NOMO-1 treated with DMSO at 0.1 percent for 48 hours (cell line): ENCODE measurements around the gene PODXL2.
"Not testable (repeated sequence)": the region's sequence is repeated elsewhere in the genome, so short reads cannot be mapped to it uniquely, and the experiment has no call there.

Experiments used
- DNase-seq: peaks from one replicate; lab custom pipeline; 2025; ENCODE audit not compliant: unreplicated experiment; lab: John Stamatoyannopoulos, UW

Gene PODXL2

GRCh38 chr3:127673191-127674100 is 44.5 kb downstream of the PODXL2 start:
- DNase-seq: peak; percentile 46

GRCh38 chr3:127674101-127674721 is 45.2 kb downstream of the PODXL2 start:
- DNase-seq: no peak

GRCh38 chr3:127674790-127675189 is 45.8 kb downstream of the PODXL2 start:
- DNase-seq: no peak

GRCh38 chr3:127675651-127676391 is 46.8 kb downstream of the PODXL2 start:
- DNase-seq: no peak

- no peak for DNase-seq
Observed at GRCh38 chr3:127676456-127676855, 47.5 kb downstream of the PODXL2 start.

GRCh38 chr3:127676921-127677351 is 48.0 kb downstream of the PODXL2 start:
- no peak for DNase-seq

- no peak for DNase-seq
Observed at GRCh38 chr3:127677541-127678314, 48.7 kb downstream of the PODXL2 start.

- no peak for DNase-seq
Observed at GRCh38 chr3:127678315-127678599, 49.3 kb downstream of the PODXL2 start.

- DNase-seq: peak; percentile 85
Observed at GRCh38 chr3:127678611-127679533, 49.9 kb downstream of the PODXL2 start.

GRCh38 chr3:127679534-127680145 is 50.7 kb downstream of the PODXL2 start:
- DNase-seq: no peak

- DNase-seq: no peak
Observed at GRCh38 chr3:127680146-127680661, 51.2 kb downstream of the PODXL2 start.

GRCh38 chr3:127680798-127681221 is 51.8 kb downstream of the PODXL2 start:
- no peak for DNase-seq

- not testable (repeated sequence) for DNase-seq
Observed at GRCh38 chr3:127682175-127682554, 53.2 kb downstream of the PODXL2 start.

- DNase-seq: no peak
Observed at GRCh38 chr3:127682561-127682960, 53.6 kb downstream of the PODXL2 start.

GRCh38 chr3:127684871-127685707 is 56.1 kb downstream of the PODXL2 start:
- no peak for DNase-seq

GRCh38 chr3:127685708-127686511 is 56.9 kb downstream of the PODXL2 start:
- DNase-seq: no peak

GRCh38 chr3:127686512-127686894 is 57.5 kb downstream of the PODXL2 start:
- DNase-seq: no peak
